GM18951 (cell line): ENCODE data around the gene NHLRC2.

Experiments
- POLR2A ChIP-seq: IDR thresholded peaks from 4 replicates; pipeline ENCODE4 v1.6.1; 2011; ENCODE audit warnings: mild to moderate bottlenecking; ENCODE audit not compliant: insufficient read length, insufficient read depth; ENCODE audit errors: extremely low read depth
- in situ Hi-C: fragments of 300-500 bp; cut with MboI; formaldehyde crosslinking; loops from one replicate; pipeline ENCODE4 v1.12.0; 2022; ENCODE audit warnings: low sequenced_read_pairs, mixed read lengths, inconsistent platforms; ENCODE audit not compliant: unreplicated experiment

Gene NHLRC2

DNA sequence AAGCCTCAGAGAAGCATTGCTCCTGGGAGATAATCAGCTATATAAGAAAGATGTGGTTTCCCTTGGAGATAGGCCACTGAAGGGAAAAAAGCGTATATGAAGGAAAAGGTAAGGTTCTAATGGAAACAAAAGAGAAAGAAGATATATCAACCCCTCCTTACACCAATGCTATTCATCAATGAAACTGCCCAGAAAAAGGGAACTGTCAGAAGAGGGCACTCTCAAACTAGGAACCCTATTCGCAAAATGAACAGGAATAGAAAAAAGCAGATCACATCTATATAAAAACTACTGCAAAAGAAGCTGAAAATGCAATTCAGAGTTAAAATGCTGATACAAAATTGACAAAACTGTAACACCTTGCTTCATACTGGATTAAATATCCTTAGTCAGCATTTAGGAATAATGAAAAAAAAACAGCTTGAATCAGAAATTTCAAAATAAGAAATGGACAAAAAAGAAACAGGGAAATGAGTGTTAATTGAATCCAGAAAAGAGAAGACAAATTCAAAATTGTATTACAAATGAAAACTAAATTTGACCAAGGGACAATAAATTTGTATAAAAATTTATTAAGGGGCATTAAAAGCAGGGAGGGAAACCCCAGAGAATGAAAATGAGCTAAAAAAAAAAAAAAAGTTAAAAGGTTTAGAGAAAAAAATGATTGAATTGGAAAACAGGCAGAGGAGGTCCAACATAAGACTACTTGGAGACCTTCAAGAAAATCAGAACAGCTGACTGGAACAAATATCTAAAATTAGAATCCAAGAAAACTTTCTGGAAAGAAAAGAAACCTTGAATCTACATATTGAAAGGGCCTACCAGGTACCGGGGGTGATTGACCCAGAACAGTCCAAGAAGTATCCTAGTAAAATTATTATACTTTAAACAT lies 17.9 kb downstream of the NHLRC2 start:
- no peak for TF ChIP-seq POLR2A
- in situ Hi-C loops = no loop called here

- no peak for TF ChIP-seq POLR2A
- in situ Hi-C loops = no loop called here
Measured at GRCh38 chr10:113875212-113875611, 20.8 kb downstream of the NHLRC2 start.

GRCh38 chr10:113876461-113876860 lies 22.0 kb downstream of the NHLRC2 start:
- TF ChIP-seq POLR2A = no peak
- in situ Hi-C loops = no loop called here

GRCh38 chr10:113879691-113880090 lies 25.2 kb downstream of the NHLRC2 start:
- in situ Hi-C loops = no loop called here
- no peak for TF ChIP-seq POLR2A

DNA sequence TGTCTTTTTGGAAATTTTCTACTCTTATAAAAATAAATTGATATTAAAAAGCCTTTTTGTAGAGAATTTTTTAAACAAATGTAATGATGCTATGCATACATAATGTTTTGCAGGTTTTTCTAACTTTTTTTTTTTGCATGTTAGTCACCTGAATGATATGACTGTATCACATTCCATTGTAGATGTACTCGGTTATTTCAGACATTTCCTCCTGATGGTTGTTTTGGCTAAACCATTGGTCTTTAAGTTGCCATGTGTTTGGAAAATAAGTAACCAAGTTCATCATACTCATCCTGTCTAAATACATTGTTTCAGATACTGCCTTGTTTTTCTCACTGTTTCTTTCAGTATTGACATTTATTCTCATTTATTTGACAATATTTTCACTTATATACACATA lies 25.8 kb downstream of the NHLRC2 start:
- in situ Hi-C loops = no loop called here

GRCh38 chr10:113882240-113882639 lies 27.8 kb downstream of the NHLRC2 start:
- TF ChIP-seq POLR2A = no peak
- in situ Hi-C loops = no loop called here

More for the DNA sequence above, 25.8 kb downstream of the NHLRC2 start:
- no peak for TF ChIP-seq POLR2A

DNA sequence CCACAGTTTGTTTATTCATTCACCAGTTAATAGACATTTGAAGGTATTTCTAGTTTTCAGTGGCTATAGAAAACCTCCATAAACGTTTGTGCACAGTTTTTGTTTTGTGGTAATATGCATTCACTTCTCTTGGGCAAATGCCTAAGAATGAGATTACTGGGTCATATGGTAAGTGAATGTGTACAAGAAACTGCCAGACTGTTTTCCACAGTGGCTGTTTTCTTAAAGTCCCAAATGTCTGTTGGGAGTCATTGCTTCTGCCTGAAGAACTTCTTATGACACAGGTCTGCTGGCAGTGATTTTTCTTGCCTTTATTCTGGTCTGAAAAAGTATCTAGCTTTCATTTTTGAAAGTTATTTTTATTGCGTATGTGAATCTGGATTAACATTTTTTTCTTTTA lies 35.5 kb downstream of the NHLRC2 start:
- in situ Hi-C loops = no loop called here
- TF ChIP-seq POLR2A = no peak

- in situ Hi-C loops = no loop called here
- no peak for TF ChIP-seq POLR2A
Measured at GRCh38 chr10:113890769-113891168, 36.3 kb downstream of the NHLRC2 start.

GRCh38 chr10:113891476-113891875 lies 37.0 kb downstream of the NHLRC2 start:
- in situ Hi-C loops = no loop called here
- TF ChIP-seq POLR2A = no peak

- TF ChIP-seq POLR2A = no peak
- in situ Hi-C loops = no loop called here
Measured at GRCh38 chr10:113893570-113893969, 39.1 kb downstream of the NHLRC2 start.

- in situ Hi-C loops = no loop called here
- TF ChIP-seq POLR2A = no peak
Measured at GRCh38 chr10:113894581-113894980, 40.1 kb downstream of the NHLRC2 start.

DNA sequence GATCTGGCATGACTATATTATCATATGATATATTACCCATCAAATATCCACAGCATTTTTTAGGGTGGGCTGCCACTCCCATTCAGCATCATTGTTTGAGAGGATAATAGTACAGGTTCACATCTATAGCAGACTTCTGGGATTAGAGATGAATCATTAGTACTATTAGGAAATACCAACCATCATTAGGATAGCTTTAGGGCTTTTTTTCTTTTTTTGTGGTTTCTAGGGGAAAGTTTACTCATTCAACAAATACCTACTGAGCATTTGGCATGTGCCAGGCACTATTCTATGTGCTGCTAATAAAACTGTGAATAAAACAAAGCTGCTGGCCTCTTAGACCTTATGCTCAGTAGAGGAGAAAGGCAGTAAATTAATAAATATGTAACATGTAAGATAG lies 40.6 kb downstream of the NHLRC2 start:
- in situ Hi-C loops = no loop called here
- TF ChIP-seq POLR2A = no peak

DNA sequence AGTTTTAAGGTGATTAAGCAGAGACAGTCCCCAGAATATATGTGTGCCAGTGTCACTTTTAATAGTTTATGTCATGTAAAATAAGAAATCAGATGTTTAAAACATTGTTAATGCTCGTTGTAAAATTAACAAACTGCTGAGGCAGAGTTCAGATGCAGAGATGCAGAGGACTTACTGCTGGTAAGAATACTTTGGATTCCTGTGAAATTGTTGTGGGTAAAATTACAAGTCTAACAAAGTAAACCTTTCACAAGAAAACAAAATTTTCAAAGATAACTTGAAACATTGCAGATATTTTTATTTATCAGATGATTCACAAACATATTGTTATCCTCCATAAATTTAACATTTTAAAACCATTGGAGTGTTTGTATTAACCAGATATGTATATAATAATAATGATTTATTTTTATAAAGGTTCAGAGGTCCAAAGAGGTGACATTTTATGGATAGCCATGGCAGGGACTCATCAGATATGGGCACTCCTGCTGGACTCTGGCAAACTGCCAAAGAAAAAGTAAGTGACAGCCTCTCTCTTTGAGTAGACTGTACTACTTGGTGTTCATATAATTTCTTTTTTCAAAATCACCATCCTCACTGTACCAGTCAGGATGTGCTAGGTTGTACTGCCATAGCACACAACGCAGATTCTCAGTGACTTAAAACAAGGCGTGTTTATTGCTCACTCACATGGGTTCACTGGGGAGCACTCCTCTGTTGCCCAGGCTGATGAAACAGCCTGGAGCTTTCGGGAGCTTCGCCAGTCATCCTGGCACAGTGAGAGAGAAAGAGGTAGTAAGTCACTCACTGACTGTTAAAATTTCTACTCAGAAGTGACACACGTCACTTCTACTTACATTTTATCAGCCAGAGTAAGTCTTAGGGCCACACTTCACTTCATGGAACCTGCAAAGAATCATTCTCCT lies 43.5 kb downstream of the NHLRC2 start:
- in situ Hi-C loops = no loop called here
- no peak for TF ChIP-seq POLR2A
